ENCODE results near the gene CSAG3. TPM values are rescaled to one million over a fixed set of nuclear protein-coding genes. Genes with fewer than 3 reads are reported as not detected.

The CSAG3 gene
- total RNA-seq, 1 donor from 2014 or later, result not detected

Other genes with a start within 250 kb of the CSAG3 start
- 0.72 TPM for gene GABRQ, start 121.3 kb upstream of the CSAG3 start, total RNA-seq
- gene MAGEA3, start 60.4 kb upstream of the CSAG3 start, total RNA-seq, result not detected
- not detected for gene CSAG2, start 49.9 kb upstream of the CSAG3 start, total RNA-seq
- not detected for gene MAGEA2B, start 44.6 kb upstream of the CSAG3 start, total RNA-seq
- gene CSAG1, start 25.5 kb upstream of the CSAG3 start, total RNA-seq, result not detected
- not detected for gene MAGEA12, start 25.5 kb upstream of the CSAG3 start, total RNA-seq
- gene MAGEA2, start 5.4 kb upstream of the CSAG3 start, total RNA-seq, result not detected
- not detected for gene MAGEA6, start 10.5 kb downstream of the CSAG3 start, total RNA-seq
- gene CETN2, start 71.5 kb downstream of the CSAG3 start, total RNA-seq, result 32.4 TPM
- gene NSDHL, start 71.8 kb downstream of the CSAG3 start, total RNA-seq, result 47.4 TPM
- 341 TPM for gene ZNF185, start 138.8 kb downstream of the CSAG3 start, total RNA-seq
- not detected for gene PNMA5, start 234.9 kb downstream of the CSAG3 start, total RNA-seq